GM21423 (cell line): ENCODE data around the gene FAM200A.
"Not testable (repeated sequence)": the region's sequence is repeated elsewhere in the genome, so short reads cannot be mapped to it uniquely, and the experiment has no call there.

Source experiments
- ATAC-seq: cut with Tn5 transposase; IDR thresholded peaks from one replicate; pipeline ENCODE4 v1.9.1; 2021; ENCODE audit warnings: mild to moderate bottlenecking, moderate library complexity; ENCODE audit not compliant: unreplicated experiment

The FAM200A gene

DNA sequence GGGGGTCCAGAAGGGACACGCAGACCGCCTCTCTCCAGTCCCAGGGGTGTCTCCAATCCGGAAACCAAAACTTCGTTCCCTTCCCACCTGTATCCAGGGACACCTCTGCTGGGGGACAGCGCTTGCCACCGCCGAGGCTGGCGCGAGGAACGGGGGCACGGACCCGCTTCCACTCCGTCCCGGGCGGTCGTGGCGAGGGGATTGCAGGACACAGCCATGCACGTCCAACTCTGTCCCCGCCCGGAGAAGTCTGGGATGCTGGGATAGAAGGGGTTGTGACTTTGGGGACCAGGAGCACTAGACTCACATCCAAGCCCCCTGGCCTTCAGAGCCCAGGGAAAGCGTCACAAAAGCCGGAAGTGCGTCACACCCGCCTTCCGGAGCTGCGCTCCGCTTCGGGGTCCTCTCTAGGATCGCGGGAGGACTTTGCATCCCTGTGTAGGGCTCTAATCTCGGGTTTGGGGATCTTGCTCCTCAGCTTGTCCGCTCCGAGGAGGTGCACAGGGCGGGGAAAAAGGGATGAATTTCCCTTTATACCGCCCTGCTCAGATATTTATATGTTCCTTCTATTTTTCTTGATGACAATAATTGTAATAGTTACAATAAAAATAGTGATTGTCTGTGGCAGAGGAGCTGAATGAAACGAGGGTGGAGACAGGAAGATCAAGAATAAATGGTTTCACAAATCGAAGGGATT, at the start of gene FAM200A:
TSS of gene FAM200A (minus strand) at position 348 of the 697 bp plus-strand sequence. CDS start 3,707 bp downstream, outside the sequence.
- peak; percentile 93 for ATAC-seq

DNA sequence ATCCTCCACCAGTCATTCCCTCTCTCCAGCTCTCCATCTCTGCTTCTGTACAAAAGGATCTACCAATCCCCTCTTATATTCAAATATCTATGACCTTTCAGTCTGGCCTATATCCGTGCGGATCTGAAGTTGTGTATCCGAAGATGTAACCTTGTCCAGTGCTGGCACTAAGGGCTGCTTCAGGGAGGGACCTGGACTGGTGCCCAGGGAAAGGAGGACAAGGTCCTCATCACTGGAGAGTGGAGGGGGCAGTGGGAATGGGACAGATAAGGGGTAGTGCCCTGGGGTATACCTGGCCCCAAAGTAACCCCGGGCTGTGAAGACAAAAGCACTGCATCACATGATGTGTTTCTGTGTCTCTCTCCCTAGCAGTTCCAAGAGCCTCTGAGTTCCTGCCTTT, 47.9 kb upstream of the FAM200A start:
- ATAC-seq = no peak

DNA sequence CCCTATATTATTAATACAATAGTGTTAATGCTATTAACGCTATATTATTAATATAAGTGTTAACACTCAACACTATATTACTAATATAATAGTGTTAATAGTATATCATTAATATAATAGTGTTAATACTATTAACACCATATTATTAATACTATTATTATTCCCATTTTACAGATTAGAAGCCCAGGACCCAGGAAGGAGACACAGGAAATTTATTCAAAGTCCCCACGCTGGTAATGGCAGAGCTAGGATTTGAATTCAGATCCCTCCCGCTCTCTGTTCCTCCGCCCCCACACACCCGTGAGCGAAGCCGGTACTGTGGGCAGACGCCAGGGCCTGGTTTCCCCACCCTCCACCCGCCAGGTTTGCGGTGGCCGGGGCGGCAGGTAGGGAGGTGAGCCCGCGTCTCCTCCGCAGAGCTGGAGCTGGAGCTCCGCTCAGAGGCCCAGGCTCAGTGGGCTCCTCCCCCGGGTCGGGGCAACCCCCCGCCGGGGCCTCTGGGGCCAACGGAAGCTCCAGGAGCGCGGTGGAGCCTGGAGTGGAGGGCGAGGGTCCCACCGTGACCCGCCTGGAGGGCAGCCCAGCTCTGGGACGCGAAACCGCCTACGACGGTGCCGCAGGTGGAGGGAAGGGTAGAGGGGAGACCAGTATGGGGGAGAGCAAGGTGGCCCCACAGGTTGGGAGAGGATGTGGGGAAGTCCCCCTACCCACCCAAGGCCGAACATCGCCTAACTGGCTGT, 46.0 kb upstream of the FAM200A start, which contains the start of gene TMEM225B:
TSS of gene TMEM225B (plus strand) at position 506 of the 740 bp plus-strand sequence. CDS start 6,122 bp downstream, outside the sequence.
- ATAC-seq = no peak

DNA sequence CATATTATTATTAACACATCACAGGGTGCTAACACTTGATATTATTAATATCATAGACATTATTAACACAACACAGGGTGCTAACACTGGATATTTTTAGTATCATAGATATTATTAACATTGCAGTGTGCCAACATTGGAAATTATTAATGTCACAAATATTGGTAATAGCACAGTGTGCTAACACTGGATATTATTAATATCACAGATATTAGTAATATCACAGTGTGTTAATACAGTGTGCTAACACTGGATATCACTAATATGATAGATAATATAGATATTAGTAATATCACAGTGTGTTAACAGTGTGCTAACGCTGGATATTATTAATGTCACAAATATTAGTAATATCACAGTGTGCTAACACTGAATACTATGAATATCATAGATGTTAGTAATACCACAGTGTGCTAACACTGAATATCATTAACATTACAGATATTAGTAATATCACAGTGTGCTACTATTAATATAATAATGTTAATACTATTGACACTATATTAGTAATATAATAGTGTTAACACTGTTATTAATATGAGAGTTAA, 44.6 kb upstream of the FAM200A start:
- no peak for ATAC-seq

DNA sequence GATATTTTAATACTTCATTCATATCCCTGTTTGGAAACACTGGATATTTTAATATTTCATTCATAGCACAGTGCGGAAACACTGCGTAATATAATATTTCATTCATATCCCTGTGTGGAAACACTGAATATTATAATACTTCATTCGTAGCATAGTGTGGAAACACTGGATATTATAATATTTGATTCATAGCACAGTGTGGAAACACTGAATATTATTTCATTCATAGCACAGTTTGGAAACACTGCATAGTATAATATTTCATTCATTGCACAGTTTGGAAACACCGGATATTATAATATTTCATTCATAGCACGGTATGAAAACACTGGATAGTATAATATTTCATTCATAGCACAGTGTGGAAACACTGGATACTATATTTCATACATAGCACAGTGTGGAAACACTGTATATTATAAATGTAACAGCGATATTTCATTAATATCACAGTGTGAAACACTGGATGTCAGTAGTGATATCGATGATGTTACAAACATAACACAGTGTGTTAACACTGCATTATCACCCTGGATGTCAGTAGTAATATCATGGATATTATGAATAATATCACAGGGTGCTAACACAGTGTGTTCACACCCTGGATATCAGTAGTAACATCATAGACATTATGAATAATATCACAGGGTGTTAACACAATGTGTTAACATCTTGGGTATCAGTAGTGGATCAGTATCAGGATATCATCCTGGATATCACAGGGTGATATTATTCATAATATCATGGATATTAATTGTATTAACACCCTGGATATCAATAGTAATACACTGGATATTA, 43.2 kb upstream of the FAM200A start:
- ATAC-seq = no peak

DNA sequence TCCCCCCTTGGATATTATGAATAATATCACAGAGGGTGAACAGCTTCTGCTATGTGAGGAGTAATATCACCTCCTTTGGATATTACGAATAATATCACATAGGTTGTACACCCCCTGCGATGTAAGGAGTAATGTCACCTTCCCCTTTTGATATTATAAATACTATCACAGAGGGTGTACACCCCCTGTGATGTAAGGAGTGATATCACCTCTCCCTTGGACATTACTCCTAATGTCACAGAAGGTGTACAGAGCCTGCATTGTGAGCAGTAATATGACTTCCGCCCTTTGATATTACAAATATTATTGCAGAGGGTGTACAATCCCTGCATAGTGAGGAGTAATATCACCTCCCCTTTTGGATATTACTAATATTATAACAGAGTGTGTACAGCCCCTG, 37.0 kb upstream of the FAM200A start:
- ATAC-seq = no peak

DNA sequence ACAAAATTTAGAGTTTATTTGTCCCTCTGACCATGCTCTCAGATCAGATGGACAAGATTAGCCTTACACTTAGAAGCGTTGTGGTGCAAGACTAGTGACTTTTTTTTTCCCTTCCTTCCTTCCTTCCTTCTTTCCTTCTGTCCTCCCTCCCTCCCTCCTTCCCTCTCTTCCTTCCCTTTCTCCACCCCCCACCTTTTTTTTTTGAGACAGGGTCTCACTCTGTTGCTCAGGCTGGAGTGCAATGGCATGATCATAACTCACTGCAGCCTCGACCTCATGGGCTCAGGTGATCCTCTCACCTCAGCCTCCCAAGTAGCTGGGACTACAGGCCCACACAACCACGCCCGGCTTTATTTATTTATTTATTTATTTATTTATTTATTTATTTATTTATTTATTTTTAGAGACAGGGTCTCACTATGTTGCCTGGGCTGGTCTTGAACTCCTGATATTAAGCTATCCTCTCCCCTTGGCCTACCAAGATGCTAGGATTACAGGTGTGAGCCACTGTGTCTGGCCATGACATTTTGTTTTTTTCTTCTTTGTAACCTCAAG, 28.9 kb upstream of the FAM200A start:
- not testable (repeated sequence) for ATAC-seq

DNA sequence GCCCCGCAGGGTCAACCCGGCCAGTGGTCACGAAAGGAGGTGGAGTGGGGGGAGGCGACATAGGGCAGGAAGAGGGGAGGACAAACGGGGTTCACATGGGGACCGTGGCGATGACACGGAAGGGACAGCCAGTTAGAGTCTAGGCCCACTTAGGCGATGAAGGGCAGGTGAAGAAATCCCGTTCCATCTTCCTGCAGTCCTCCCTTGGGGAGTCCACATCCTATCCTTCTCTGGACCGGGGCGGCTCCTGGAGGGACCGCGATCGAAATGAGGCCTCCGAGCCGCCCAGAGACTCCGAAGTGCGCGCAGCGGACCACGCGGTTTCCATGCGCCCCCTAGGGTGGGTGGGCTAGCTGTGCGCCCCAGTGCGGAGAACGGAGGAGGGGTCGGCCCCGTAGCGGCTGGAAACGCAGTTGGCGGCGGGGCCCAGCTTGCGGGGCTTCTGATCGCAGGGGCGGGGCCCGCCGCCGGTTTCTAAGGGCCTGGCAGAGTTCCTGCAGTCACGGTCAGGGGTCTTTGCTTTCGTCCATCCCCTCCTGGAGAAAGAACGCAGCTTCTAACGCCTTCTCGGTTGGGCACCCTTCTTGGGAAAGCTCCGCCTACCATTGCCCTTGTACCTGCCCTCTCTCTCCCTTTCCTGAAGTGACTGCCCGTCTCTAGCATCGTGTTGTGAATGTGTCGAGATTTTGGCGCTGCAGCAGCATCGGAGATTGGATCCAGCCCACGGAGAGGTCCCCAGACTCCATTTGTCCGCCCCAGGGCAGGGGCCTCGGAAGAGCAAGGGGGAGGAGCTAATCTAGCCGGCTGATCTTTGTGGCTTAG, 28.3 kb upstream of the FAM200A start:
- ATAC-seq = no peak

DNA sequence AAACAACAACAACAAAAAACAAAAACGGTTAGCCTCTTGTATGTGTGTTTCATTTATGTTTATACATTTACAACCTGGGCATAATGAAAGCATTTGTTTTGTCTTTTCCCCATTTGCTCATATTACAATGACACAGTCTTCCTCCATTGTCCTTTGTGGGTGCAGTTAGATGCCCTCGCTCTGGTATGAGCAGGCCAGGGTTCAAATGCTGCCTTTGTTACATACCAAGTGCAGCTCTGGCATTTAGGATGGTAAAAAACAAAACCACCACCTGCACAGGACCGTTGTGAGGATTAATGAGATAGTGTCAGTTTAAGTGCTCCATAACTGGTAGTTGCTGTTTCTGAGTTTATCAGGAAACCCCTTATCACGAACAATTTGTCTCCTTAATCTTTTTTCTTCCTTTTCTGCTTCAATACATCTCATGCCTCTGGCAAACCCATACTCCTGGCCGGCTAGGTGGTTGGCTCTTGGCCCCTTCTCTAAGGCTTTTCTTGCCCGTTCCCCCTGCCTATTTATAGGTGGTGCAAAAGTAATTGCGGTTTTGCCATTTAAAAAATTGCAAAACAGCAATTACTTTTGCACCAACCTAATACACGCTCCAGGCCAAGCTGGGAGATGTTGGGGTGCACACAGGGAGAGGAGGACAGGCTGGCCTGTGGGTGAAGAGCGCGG, 27.5 kb upstream of the FAM200A start:
- no peak for ATAC-seq

DNA sequence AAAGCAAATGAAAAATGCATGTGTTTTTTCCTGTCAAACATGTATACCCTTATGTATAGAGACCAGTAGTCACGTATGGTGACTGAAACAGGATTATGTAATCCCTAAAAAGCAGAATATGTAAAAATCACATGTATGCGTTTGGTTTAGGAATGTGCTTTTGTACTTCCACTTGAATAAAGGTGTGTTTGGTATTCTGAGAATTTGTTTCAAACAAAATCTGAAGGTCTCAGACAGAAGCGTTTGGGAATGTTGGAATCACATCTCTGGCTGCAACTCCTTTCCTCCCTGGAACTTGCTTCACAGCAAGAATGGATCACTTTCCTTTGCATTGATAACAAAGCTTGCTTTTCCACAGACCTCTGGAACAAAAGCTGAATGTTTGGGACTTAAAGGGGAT, 24.3 kb upstream of the FAM200A start:
- ATAC-seq = no peak

DNA sequence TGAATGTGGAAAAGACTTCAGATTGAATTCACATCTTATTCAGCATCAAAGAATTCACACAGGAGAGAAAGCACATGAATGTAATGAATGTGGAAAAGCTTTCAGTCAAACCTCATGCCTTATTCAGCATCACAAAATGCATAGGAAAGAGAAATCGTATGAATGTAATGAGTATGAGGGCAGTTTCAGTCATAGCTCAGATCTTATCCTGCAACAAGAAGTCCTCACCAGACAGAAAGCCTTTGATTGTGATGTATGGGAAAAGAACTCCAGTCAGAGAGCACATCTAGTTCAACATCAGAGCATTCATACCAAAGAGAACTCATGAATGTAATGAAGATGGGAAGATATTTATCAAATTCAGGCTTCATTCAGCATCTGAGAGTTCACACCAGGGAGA, 21.3 kb upstream of the FAM200A start:
- ATAC-seq = no peak

DNA sequence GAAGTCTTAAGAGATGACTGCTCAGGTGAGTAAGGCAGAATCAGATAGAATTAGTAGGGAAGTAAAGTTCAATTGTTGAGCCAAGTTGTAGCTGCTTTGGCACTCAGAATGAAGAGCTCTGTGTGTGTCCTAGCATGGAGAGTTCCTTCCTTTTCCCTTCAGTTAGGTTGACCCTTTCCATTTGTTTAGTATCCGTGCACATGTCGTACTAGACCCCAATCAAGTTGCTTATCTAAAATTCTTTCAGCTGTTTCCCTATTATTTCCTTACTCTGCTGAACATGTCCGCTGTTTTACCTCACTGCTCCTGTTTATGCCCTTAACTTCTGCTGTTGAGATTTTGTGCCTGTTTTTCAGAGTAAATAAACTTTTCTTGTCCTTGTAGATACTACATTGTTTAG, 19.9 kb upstream of the FAM200A start:
- no peak for ATAC-seq

DNA sequence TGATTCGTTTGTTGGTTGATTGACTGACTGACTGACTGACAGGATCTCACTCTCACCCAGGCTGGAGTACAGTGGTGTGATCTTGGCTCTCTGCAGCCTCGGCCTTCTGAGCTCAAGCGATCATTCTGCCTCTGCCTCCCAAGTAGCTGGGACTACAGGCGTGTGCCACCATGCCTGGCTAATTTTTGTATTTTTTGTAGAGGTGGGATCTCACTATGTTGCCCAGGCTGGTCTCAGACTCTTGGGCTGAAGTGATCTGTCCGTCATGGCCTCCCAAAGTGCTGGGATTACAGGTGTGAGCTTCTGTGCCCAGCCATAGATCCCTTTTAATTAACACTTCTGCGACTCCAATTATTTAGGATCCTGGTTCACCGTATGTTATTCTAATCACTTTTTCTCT, 16.9 kb upstream of the FAM200A start:
- not testable (repeated sequence) for ATAC-seq

DNA sequence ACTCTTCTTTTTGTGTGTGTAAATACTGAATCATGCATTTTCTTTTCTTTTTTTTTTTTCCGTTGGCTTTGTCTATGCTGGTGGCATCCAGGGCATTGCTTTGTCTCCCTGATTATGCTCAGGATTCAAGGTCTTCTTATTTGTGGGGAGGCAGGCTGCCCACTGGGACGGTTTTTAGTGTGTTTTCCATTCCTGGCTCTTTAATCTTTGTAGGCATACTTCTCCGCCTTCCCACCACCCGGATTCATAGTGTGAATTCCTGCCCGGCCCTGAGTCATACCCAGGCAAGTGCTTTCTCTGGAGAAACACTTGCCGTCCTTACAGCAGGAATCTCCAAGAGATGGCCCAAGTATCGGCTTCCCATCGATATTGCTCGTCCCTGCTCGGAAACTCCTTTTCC, 11.7 kb upstream of the FAM200A start:
- ATAC-seq = no peak

DNA sequence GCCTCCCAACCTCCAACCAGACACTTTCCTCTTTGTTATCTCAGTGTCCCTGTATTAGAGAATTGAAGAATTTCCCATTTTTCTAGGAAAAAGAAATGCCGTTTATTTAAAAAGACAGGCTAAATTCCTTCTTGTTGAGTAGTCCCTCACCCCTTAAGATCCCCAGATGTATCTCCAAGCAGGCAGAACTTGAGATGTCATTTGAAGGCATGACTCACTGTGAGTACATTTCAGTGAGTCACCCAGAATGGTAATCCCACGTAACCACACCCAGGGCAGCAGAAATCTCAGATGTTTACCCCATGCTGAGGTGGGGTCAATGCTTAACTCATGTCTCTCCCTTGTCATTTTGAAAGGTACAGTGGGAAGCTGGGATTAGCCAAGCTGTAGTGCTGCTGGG, 10.9 kb upstream of the FAM200A start:
- ATAC-seq = no peak

DNA sequence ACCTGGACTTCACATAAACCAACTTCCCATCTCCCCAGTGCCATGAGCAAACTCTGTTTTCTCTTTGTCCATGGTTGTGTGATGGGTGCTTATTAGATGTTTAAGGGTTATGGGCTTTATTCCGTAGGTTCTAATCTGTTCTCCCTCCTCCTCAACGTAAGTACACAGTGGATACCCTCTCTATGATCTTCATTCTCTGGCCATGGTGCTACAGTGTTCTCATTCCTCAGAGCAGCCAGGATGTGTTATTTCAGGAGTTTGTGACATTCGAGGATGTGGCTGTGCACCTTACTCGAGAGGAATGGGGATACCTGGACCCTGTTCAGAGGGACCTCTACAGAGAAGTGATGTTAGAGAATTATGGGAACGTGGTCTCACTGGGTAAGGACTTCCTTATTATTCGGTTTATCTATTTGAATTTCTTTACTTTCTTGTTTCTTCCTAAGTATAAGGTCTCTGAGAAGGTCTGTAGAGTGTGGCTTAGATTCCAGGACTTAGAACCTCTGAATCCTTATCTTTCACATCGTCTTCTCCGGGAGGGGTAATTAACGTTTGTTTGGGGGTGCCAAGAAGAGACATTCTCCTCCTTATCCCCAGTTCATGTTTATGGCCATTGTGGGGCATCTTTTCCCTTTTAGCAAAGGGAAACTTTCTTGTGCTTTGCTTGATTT, 10.3 kb upstream of the FAM200A start:
- ATAC-seq = no peak

DNA sequence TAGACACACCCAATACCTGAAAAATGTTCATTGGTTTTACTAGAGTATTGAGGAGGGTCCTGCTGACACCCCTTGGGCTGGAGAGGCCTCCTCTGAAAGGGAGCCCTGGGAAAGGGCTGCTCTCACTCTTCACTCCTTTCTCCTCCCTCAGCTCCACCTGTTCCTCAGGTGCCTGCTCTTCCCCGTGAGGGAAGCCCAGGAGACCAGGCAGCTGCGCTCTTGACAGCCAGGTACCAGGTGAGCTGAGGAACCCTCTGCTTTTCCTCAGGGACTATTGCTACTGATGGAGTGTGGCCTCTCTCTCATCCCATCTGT, 9.8 kb upstream of the FAM200A start:
- ATAC-seq = no peak

DNA sequence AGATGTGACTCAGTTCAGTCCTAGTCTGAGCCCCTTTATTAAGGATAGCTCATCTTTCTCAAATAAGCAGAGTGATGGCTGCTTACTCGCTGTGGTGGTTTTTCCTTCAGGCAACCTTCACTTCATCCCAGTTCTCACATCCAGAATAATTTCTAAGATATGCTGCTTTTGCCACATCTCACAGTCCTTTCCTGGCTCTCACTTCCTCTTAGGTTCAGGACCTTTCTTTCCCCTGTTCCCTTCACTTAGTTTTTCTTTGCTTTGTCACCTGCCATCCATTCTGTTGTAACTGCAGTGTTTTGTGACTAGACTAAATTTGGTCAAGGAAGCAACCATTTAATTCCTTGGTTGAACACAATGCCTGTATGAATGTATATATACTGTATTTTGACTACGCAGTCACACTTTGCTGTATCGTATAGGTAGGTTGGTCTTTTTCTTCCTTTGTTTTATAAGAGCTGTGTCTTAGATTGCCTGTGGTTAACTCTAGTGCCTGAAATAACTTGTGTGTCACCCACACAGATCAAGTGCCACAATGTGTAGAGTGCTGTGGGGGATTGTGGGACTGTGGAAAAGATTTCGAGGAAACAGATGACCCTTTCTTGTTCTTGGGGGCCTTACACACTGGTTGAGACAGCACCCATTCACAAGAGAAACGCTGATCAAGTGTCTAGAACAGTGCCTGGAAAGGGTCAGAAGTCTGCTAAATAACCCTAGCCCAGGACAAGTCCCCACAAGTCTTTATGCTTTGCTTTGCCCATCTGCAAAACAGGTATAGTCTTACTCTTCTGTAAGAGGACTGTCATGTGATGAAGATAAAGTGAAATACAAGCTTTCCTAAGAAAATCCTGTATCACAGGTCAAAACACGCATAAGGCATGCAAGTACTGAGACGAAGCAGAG, 9.2 kb upstream of the FAM200A start:
- no peak for ATAC-seq
